Measurements from ENCODE around the gene MAPK4. TPM values are rescaled to one million over a fixed set of nuclear protein-coding genes. Genes with fewer than 3 reads are reported as not detected.

Gene MAPK4
- total RNA-seq, 1 experiment from 2014 or later = 4.2 TPM

- TF ChIP-seq ERG (CRISPR knock-in tag; IDR thresholded peaks at IDR 0.05) = no peak
These were observed 140.6 kb downstream of the MAPK4 start (continued) for GRCh38 chr18:50700245-50701165.

GRCh38 chr18:50704357-50704940 lies 144.6 kb downstream of the MAPK4 start:
- CTCF ChIA-PET = no interaction called here

GRCh38 chr18:50706199-50706598 lies 146.3 kb downstream of the MAPK4 start:
- CTCF ChIA-PET = no interaction called here
- TF ChIP-seq NFE2L1 (CRISPR knock-in tag; IDR thresholded peaks at IDR 0.05) = no peak
- no peak for TF ChIP-seq IRF1 (CRISPR knock-in tag; IDR thresholded peaks at IDR 0.05)
- no peak for TF ChIP-seq CBFB (CRISPR knock-in tag; IDR thresholded peaks at IDR 0.05; ENCODE audit: low read depth)
- no peak for TF ChIP-seq E2F5 (CRISPR knock-in tag; IDR thresholded peaks at IDR 0.05)
- no peak for TF ChIP-seq CDX4 (CRISPR knock-in tag; IDR thresholded peaks at IDR 0.05; ENCODE audit: borderline replicate concordance)
- TF ChIP-seq SMAD4 (CRISPR knock-in tag; IDR thresholded peaks at IDR 0.05) = no peak
- TF ChIP-seq ATF6 (CRISPR knock-in tag; IDR thresholded peaks at IDR 0.05) = no peak
- TF ChIP-seq MXD4 (CRISPR knock-in tag; IDR thresholded peaks at IDR 0.05; ENCODE audit: borderline replicate concordance) = no peak
- no peak for TF ChIP-seq ESRRA (CRISPR knock-in tag; IDR thresholded peaks at IDR 0.05; ENCODE audit: borderline replicate concordance)
- no peak for TF ChIP-seq CTCF (IDR thresholded peaks at IDR 0.05)

More at GRCh38 chr18:50704357-50704940, 144.6 kb downstream of the MAPK4 start:
- no peaks in the 10 kb centered on the region for H3K9me3 Mint-ChIP-seq
- H3K4me1 Mint-ChIP-seq = peaks cover 55% of the 10 kb centered on the region
- H3K27ac Mint-ChIP-seq = no peak overlapping the region
- no peaks in the 10 kb centered on the region for H3K36me3 Mint-ChIP-seq
- DNase-seq (ENCODE audit: low spot score) = no peak
- no peak for ATAC-seq
- no peak for TF ChIP-seq TEAD4 (CRISPR knock-in tag; IDR thresholded peaks at IDR 0.05)
- no peak for TF ChIP-seq ZBTB43 (CRISPR knock-in tag; IDR thresholded peaks at IDR 0.05)
- no peak for TF ChIP-seq JUN (CRISPR knock-in tag; IDR thresholded peaks at IDR 0.05)
- no peak for TF ChIP-seq IRF2 (CRISPR knock-in tag; IDR thresholded peaks at IDR 0.05; ENCODE audit: borderline replicate concordance, low read depth)
- TF ChIP-seq ZMAT4 (CRISPR knock-in tag; IDR thresholded peaks at IDR 0.05) = no peak
- no peak for TF ChIP-seq MLX (CRISPR knock-in tag; IDR thresholded peaks at IDR 0.05)
- no peak for TF ChIP-seq USF1 (CRISPR knock-in tag; IDR thresholded peaks at IDR 0.05)
- TF ChIP-seq TEAD1 (CRISPR knock-in tag; IDR thresholded peaks at IDR 0.05) = no peak
- no peak for TF ChIP-seq ATF1 (CRISPR knock-in tag; IDR thresholded peaks at IDR 0.05)
- H3K4me3 Mint-ChIP-seq = no peak overlapping the region
- POLR2A ChIA-PET = no interaction called here
- no peaks in the 10 kb centered on the region for H3K27me3 Mint-ChIP-seq (ENCODE audit: low read depth)

More at GRCh38 chr18:50706199-50706598, 146.3 kb downstream of the MAPK4 start:
- no peak for ATAC-seq
- Mint-ChIP-seq H3K27me3 (ENCODE audit: low read depth) (no peaks in the 10 kb centered on the region), H3K9me3 (no peaks in the 10 kb centered on the region), H3K4me1 (peaks cover 40% of the 10 kb centered on the region), H3K36me3 (no peaks in the 10 kb centered on the region), H3K4me3 (no peak overlapping the region), H3K27ac (no peak overlapping the region)
- POLR2A ChIA-PET = no interaction called here
- DNase-seq (ENCODE audit: low spot score) = no peak
